CD14-positive monocyte (primary cell): ENCODE data around the gene CEBPG. TPM values are rescaled to one million over a fixed set of nuclear protein-coding genes. Genes with fewer than 3 reads are reported as not detected.

Source experiments
- DNase-seq, 3 donors: peaks; one replicate each; pipeline ENCODE4 v3.0.0-alpha.2; 2011 to 2022
- H2AFZ ChIP-seq: 2 replicates; pipeline ENCODE4 v1.6.0; 2012; ENCODE audit warnings: mild to moderate bottlenecking, low read depth, low read length, inconsistent platforms; ENCODE audit not compliant: insufficient read depth, poor library complexity, severe bottlenecking
- H3K27ac ChIP-seq, 2 donors: 1 replicate in 1 of 2; 2 replicates in 1 of 2; pipeline ENCODE4 v1.5.1; 2012 to 2013; ENCODE audit warnings: low read length in 2 of 2, control low read depth in 1 of 2, inconsistent platforms in 1 of 2, low read depth in 1 of 2, mild to moderate bottlenecking in 1 of 2
- H3K27me3 ChIP-seq, 2 donors: one replicate each; pipeline versions ENCODE4 v1.6.0 to v1.6.1; 2011 to 2013; ENCODE audit warnings: low read length in 2 of 2; ENCODE audit not compliant: control insufficient read depth in 2 of 2, insufficient read depth in 2 of 2
- H3K36me3 ChIP-seq, 2 donors: replicated peaks in 1 of 2; 1 replicate in 1 of 2; 2 replicates in 1 of 2; pipeline versions ENCODE4 v1.5.1 to v1.6.1; 2012 to 2013; ENCODE audit warnings: low read length in 2 of 2, control low read depth in 1 of 2, inconsistent platforms in 1 of 2, mild to moderate bottlenecking in 1 of 2; ENCODE audit not compliant: insufficient read depth in 2 of 2, control insufficient read depth in 1 of 2
- H3K4me1 ChIP-seq, 2 donors: 1 replicate in 1 of 2; 2 replicates in 1 of 2; pipeline versions ENCODE4 v1.5.1 to v1.6.1; 2012 to 2013; ENCODE audit warnings: low read length in 2 of 2, control low read depth in 1 of 2, inconsistent platforms in 1 of 2, mild to moderate bottlenecking in 1 of 2, moderate library complexity in 1 of 2; ENCODE audit not compliant: insufficient read depth in 2 of 2, control insufficient read depth in 1 of 2
- H3K4me2 ChIP-seq: replicated peaks from 2 replicates; pipeline ENCODE3; 2012; ENCODE audit warnings: low read length, moderate library complexity, mild to moderate bottlenecking; ENCODE audit not compliant: poor library complexity, severe bottlenecking; ENCODE audit errors: extremely low read depth
- H3K4me3 ChIP-seq, 3 experiments: fragments of 200-600 bp in 1 of 3; sonication (generic) in 1 of 3; replicated peaks in 1 of 3; 1 replicate in 2 of 3; 2 replicates in 1 of 3; pipeline ENCODE4 v1.5.1; 2011 to 2013; ENCODE audit warnings: low read length in 3 of 3, mild to moderate bottlenecking in 3 of 3, control low read depth in 2 of 3, low read depth in 2 of 3, inconsistent platforms in 1 of 3, moderate library complexity in 1 of 3
- H3K79me2 ChIP-seq: 2 replicates; pipeline ENCODE4 v1.6.0; 2012; ENCODE audit warnings: mild to moderate bottlenecking, control low read depth, inconsistent platforms, low read length, moderate library complexity; ENCODE audit not compliant: insufficient read depth
- H3K9ac ChIP-seq: 2 replicates; pipeline ENCODE4 v1.6.0; 2017; ENCODE audit warnings: low read length, mild to moderate bottlenecking; ENCODE audit not compliant: insufficient read depth, poor library complexity, severe bottlenecking
- H3K9me3 ChIP-seq, 2 donors: replicated peaks in 1 of 2; 1 replicate in 1 of 2; 2 replicates in 1 of 2; pipeline versions ENCODE4 v1.5.1 to v1.6.1; 2012 to 2013; ENCODE audit warnings: low read length in 2 of 2, control low read depth in 1 of 2; ENCODE audit not compliant: control insufficient read depth in 1 of 2, insufficient read depth in 1 of 2
- H4K20me1 ChIP-seq: 2 replicates; pipeline ENCODE4 v1.6.0; 2012; ENCODE audit warnings: mild to moderate bottlenecking, low read length, control low read depth, moderate library complexity; ENCODE audit not compliant: insufficient read depth
- H3K27ac Mint-ChIP-seq, 7 donors: one replicate each; pipeline ENCODE4 v1.8.0; 2020; ENCODE audit warnings: mild to moderate bottlenecking in 7 of 7, mixed read lengths in 7 of 7, moderate library complexity in 6 of 7, inconsistent platforms in 2 of 7
- H3K27me3 Mint-ChIP-seq, 3 donors: one replicate each; pipeline ENCODE4 v1.8.0; 2021 to 2022; ENCODE audit warnings: low read depth in 3 of 3, mild to moderate bottlenecking in 3 of 3, mixed read lengths in 3 of 3, moderate library complexity in 3 of 3, inconsistent platforms in 1 of 3
- H3K36me3 Mint-ChIP-seq, 2 donors: one replicate each; pipeline ENCODE4 v1.8.0; 2020; ENCODE audit warnings: mixed read lengths in 2 of 2, inconsistent platforms in 1 of 2, mild to moderate bottlenecking in 1 of 2
- H3K4me1 Mint-ChIP-seq: one replicate; pipeline ENCODE4 v1.8.0; 2020; ENCODE audit warnings: mild to moderate bottlenecking, mixed read lengths
- H3K4me3 Mint-ChIP-seq, 2 donors: one replicate each; pipeline ENCODE4 v1.8.0; 2020; ENCODE audit warnings: mild to moderate bottlenecking in 2 of 2, mixed read lengths in 2 of 2, moderate library complexity in 1 of 2
- H3K9me3 Mint-ChIP-seq, 7 donors: one replicate each; pipeline ENCODE4 v1.8.0; 2020 to 2022; ENCODE audit warnings: mixed read lengths in 7 of 7, mild to moderate bottlenecking in 6 of 7, moderate library complexity in 6 of 7, inconsistent platforms in 2 of 7
- WGBS: methylation state at CpG from one replicate; pipeline ENCODE4 v1.1.5; 2013; ENCODE audit warnings: missing lambda C conversion rate; ENCODE audit not compliant: insufficient coverage; 5-methylcytosine and 5-hydroxymethylcytosine counted together
- intact Hi-C, 2 donors: fragments of 100-400 bp; cut with micrococcal nuclease; formaldehyde crosslinking; loops; one replicate each; pipeline versions ENCODE4 v1.15.0 to v1.15.1; 2023
- polyA plus RNA-seq, 3 donors: library from polyadenylated mRNA; depleted of rRNA in 1 of 3; unstranded in 2 of 3; stranded (reverse) in 1 of 3; fragments of 300-500 nt in 2 of 3; fragments of >200 nt in 1 of 3; fragmentation: Illumina TruSeq in 2 of 3; gene quantifications; 1 replicate in 2 of 3; 2 replicates in 1 of 3; pipeline ENCODE4 v1.2.3, GENCODE V29; 2012 to 2021
- TF ChIP-seq, protein P1 (sequence below): fragments of 200-600 bp; IDR thresholded peaks from one replicate; pipeline ENCODE4 v1.8.0; 2022; ENCODE audit warnings: antibody characterized with exemption, mild to moderate bottlenecking

CEBPG gene
- polyA plus RNA-seq, 3 donors, result 16.8 to 18.3 (median 17.8) TPM

DNA sequence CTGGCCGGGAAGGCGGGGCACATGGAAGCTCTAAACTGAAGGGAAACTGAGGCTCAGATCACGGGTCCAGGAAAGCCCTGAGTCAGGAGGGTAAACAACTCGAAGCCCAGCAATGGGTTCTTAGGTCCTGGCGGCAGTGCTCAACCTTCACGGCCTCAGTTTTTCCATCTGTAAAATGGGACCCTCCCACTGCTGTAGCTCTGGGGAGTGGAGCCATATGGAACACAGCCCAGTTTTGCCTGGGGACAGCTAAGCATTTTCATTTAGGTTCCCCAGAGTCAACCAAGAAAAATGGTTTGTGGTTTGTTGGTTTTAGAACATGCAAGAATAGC, 30.4 kb downstream of the CEBPG start:
- Histone ChIP-seq H3K4me1 (peaks cover 46 to 62% of the 10 kb centered on the region in 2 donors), H3K36me3 (no peaks in the 10 kb centered on the region), H3K9ac (no peak overlapping the region), H4K20me1 (no peaks in the 10 kb centered on the region), H3K27me3 (no peaks in the 10 kb centered on the region), H3K4me3 (peak overlapping the region in 2 of 3 experiments; percentile 3 to 49), H3K27ac (peak overlapping the region; percentile 14 to 27), H2AFZ (no peak overlapping the region), H3K9me3 (no peaks in the 10 kb centered on the region), H3K4me2 (peak overlapping the region; percentile 54), H3K79me2 (no peaks in the 10 kb centered on the region)
- Mint-ChIP-seq H3K27ac (peak overlapping the region in 3 of 7 donors; percentile 65 to 79 (median 77)), H3K9me3 (no peaks in the 10 kb centered on the region), H3K4me3 (peak overlapping the region; percentile 12 to 68), H3K4me1 (peaks cover 53% of the 10 kb centered on the region), H3K36me3 (peaks cover 5 to 7% of the 10 kb centered on the region in 2 donors), H3K27me3 (peaks cover 0 to 7% (median 0%) of the 10 kb centered on the region in 3 donors)
- WGBS, result 97% methylated on average over 6 of the region's 6 CpGs
- TF ChIP-seq, protein P1, sequence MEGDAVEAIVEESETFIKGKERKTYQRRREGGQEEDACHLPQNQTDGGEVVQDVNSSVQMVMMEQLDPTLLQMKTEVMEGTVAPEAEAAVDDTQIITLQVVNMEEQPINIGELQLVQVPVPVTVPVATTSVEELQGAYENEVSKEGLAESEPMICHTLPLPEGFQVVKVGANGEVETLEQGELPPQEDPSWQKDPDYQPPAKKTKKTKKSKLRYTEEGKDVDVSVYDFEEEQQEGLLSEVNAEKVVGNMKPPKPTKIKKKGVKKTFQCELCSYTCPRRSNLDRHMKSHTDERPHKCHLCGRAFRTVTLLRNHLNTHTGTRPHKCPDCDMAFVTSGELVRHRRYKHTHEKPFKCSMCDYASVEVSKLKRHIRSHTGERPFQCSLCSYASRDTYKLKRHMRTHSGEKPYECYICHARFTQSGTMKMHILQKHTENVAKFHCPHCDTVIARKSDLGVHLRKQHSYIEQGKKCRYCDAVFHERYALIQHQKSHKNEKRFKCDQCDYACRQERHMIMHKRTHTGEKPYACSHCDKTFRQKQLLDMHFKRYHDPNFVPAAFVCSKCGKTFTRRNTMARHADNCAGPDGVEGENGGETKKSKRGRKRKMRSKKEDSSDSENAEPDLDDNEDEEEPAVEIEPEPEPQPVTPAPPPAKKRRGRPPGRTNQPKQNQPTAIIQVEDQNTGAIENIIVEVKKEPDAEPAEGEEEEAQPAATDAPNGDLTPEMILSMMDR, result no peak
- intact Hi-C loops, result loop anchor here (10.0 kb wide), 2 partner anchors 99 to 259 kb away; partner anchors contain the start of gene CEBPA (in 2 of the 2)
- DNase-seq, result no peak

DNA sequence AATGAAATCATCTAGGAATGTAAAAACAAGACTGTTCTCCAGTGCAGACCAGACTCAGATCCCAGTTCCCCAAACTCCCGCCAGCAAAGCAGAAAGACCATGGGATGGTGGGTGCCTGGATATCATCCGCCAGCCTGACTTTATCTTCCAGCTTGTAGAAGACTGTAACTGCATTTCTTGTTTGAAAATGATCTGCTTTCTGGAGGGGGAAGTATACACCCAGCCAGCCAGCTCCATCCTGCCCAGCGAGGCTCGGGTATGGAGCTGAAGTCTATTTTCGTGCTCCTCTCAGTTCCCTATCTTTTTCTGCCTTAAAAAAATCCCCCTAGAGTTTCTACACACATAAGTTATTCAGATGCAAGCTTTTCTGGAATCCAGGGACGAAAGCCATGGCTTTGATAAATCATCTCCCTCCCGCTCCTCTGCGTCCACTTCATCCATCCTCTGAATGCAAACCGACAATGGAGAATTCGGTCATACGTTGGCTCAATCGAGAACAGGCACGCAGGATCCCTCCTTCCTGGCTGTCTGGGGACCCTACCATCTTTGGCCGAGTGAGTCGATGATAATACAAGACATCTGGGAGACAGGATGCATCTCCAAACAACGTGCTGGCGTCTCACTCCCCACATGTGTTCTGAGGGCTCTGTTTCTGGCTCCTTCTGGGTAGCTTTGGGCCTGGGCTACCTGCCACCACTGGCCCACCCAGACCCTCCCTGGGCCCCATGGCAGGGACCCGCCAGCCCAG, 31.2 kb downstream of the CEBPG start:
- no peak overlapping the region for H2AFZ ChIP-seq
- intact Hi-C loops, result loop anchor here (10.0 kb wide), 2 partner anchors 100 to 260 kb away; partner anchors contain the start of gene CEBPA (in 2 of the 2)
- Mint-ChIP-seq H3K36me3 (peaks cover 4 to 5% of the 10 kb centered on the region in 2 donors), H3K9me3 (no peaks in the 10 kb centered on the region), H3K4me1 (peaks cover 53% of the 10 kb centered on the region), H3K27ac (peak overlapping the region in 6 of 7 donors; percentile 65 to 83 (median 78)), H3K4me3 (peak overlapping the region in 1 of 2 donors; percentile 68), H3K27me3 (peaks cover 0 to 6% (median 0%) of the 10 kb centered on the region in 3 donors)
- H3K4me1 ChIP-seq, result peaks cover 46 to 62% of the 10 kb centered on the region in 2 donors
- H4K20me1 ChIP-seq, result no peaks in the 10 kb centered on the region
- H3K4me3 ChIP-seq, result peak overlapping the region in 1 of 3 experiments; percentile 49
- no peaks in the 10 kb centered on the region for H3K9me3 ChIP-seq
- peak overlapping the region; percentile 14 to 27 for H3K27ac ChIP-seq
- no peak overlapping the region for H3K9ac ChIP-seq
- TF ChIP-seq, protein P1, result no peak
- no peaks in the 10 kb centered on the region for H3K36me3 ChIP-seq
- DNase-seq, result peak in 1 of 3 donors; percentile 23
- no peaks in the 10 kb centered on the region for H3K27me3 ChIP-seq
- peak overlapping the region; percentile 54 for H3K4me2 ChIP-seq
- WGBS, result 64% methylated on average over 15 of the region's 18 CpGs
- H3K79me2 ChIP-seq, result no peaks in the 10 kb centered on the region
